Activated CD4-positive, alpha-beta T cell treated with anti-CD3 and anti-CD28 coated beads for 36 hours (primary cell): ENCODE data around the gene RAB14. TPM values are rescaled to one million over a fixed set of nuclear protein-coding genes. Genes with fewer than 3 reads are reported as not detected.
"Not testable (repeated sequence)": the region's sequence is repeated elsewhere in the genome, so short reads cannot be mapped to it uniquely, and the experiment has no call there.

Experiments
- ATAC-seq: fragments of 200-7000 bp; cut with Tn5 transposase; one replicate; pipeline ENCODE4 v1.10.0; 2021; ENCODE audit warnings: mild to moderate bottlenecking, moderate library complexity
- CTCF ChIA-PET: fragments of 350-600 bp; sonication (Branson Sonifier 250); formaldehyde crosslinking; loops from one replicate; lab custom pipeline; 2021; ENCODE audit warnings: antibody characterized with exemption; lab: Charles Lee
- POLR2A ChIA-PET: fragments of 350-600 bp; sonication (Branson Sonifier 250); formaldehyde crosslinking; loops from one replicate; lab custom pipeline; 2021; ENCODE audit warnings: antibody characterized with exemption, inconsistent platforms; lab: Charles Lee
- DNase-seq: peaks from one replicate; pipeline ENCODE4 v3.0.0-alpha.2; 2020
- H3K27ac Mint-ChIP-seq: one replicate; pipeline ENCODE4 v1.8.0; 2021; ENCODE audit warnings: mixed read lengths
- H3K27me3 Mint-ChIP-seq: one replicate; pipeline ENCODE4 v1.8.0; 2021; ENCODE audit warnings: mixed read lengths
- H3K36me3 Mint-ChIP-seq: one replicate; pipeline ENCODE4 v1.8.0; 2021; ENCODE audit warnings: low read depth, mixed read lengths
- H3K4me1 Mint-ChIP-seq: one replicate; pipeline ENCODE4 v1.8.0; 2021; ENCODE audit warnings: mixed read lengths
- H3K4me3 Mint-ChIP-seq: one replicate; pipeline ENCODE4 v1.8.0; 2021; ENCODE audit warnings: mild to moderate bottlenecking, moderate library complexity, mixed read lengths
- H3K9me3 Mint-ChIP-seq: one replicate; pipeline ENCODE4 v1.8.0; 2021; ENCODE audit warnings: low read depth, mixed read lengths
- intact Hi-C, 2 experiments: fragments of 100-400 bp; cut with DNase I in 1 of 2; cut with micrococcal nuclease in 1 of 2; formaldehyde crosslinking; loops; one replicate each; pipeline versions ENCODE4 v1.14.2 to v1.15.1; 2022 to 2024; cut with DNase I, micrococcal nuclease
- total RNA-seq, 2 experiments: library from RNA; stranded (reverse); gene quantifications; one replicate each; pipeline ENCODE4 v1.2.3, GENCODE V29; 2021

RAB14 gene
- total RNA-seq, 2 experiments from 2014 or later, result 52.3 to 54.7 TPM

DNA sequence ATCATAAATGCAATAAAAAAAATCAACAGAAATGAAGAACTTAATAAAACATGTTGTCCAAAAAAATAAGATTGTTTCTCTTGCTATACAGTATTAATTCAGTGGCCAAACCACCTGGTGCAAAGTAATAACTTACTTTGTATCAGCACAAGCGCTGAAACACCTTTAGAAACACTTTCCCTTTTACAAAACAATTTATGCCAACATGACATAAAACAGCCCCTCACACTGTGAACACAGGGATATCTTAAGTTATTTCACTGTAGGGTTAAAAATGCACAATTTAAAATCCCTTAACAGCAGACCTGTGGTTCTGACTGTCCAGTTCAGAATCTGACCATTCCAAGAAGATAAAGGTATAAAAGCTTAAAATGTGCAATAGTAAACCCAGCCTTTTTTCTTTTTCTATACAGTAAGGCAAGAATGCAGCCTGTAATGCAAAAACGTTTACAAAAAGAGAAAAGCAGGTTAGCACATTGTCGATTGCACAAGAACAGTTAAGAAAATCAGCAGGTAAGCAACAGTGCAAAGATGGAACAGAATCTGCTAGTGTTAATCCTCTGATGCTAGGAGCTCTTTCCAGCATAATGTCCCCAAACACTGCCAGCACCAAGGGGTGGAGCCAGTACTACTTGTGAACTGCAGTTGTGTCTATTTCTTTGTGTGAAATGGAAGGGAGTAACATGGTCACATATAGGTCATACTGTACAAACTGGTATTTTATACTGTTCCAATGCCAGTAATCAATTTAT is 21.6 kb downstream of the RAB14 start:
- CTCF ChIA-PET, result interaction anchor here (1.3 to 1.9 kb wide), 2 partner anchors 12 to 14 kb away, joined by 3 to 6 read pairs; no protein-coding TSS in a partner anchor
- POLR2A ChIA-PET, result no interaction called here
- Mint-ChIP-seq H3K4me1 (peaks cover 22% of the 10 kb centered on the region), H3K4me3 (no peak overlapping the region), H3K27me3 (no peaks in the 10 kb centered on the region), H3K27ac (peak overlapping the region; percentile 53), H3K36me3 (peaks cover 46% of the 10 kb centered on the region), H3K9me3 (no peaks in the 10 kb centered on the region)
- no peak for DNase-seq
- intact Hi-C loops, result no loop called here
- no peak for ATAC-seq

DNA sequence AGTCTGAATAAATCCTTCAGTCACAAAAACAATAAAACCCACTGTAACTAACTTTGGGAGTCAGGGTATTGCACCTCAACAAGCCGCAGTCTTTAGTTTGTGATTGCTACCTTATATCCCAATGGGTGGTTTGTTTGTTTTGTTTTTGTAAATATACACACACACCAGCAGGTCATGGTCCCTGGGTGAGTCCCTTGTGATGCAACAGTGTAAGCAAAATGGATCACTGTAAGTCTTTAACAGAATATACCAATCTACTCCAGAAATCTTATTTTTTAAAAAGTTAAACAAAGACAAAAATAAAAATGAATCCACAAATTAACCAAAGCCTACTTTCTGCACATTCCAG is 22.3 kb downstream of the RAB14 start:
- ATAC-seq, CTCF ChIA-PET, POLR2A ChIA-PET, DNase-seq, H3K4me3 Mint-ChIP-seq, H3K9me3 Mint-ChIP-seq, H3K27me3 Mint-ChIP-seq, intact Hi-C loops: not testable (repeated sequence)
- Mint-ChIP-seq H3K36me3 (peaks cover 44% of the 10 kb centered on the region), H3K4me1 (peaks cover 16% of the 10 kb centered on the region), H3K27ac (peak overlapping the region; percentile 22)

DNA sequence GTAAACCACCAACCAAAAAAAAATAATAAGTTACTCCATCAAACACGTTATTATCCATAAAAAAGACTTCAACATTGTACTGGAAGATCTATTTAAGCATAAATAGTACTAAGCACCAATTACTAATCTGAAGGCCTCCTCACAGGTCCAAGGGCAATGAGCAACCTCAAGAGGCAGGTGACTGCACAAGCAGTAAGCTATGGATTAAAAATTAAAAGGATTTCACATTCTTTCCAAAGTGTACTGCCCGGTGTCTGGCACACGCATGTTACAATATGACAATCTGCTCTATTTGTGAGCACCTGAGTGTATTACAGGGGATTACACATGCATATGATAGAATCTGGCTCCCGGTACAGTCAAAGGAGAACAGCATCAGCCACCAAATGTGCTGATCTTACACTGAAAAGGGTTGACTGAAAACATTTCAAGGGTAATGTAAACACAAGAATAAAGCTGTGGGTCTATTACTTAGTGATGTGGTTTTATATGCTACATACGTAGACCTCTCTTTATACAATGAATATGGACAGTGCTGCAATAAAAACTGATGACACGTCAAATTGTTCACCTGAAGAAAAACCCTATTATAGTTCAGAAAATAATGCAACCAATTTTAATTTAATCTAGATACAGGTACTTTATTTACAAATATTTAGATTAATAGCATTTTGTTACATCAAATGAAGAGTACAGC is 22.8 kb downstream of the RAB14 start:
- H3K9me3 Mint-ChIP-seq, result no peaks in the 10 kb centered on the region
- POLR2A ChIA-PET, result no interaction called here
- ATAC-seq, result peak; percentile 35
- no peaks in the 10 kb centered on the region for H3K27me3 Mint-ChIP-seq
- peaks cover 12% of the 10 kb centered on the region for H3K4me1 Mint-ChIP-seq
- peak overlapping the region; percentile 64 for H3K27ac Mint-ChIP-seq
- no peak overlapping the region for H3K4me3 Mint-ChIP-seq
- peaks cover 47% of the 10 kb centered on the region for H3K36me3 Mint-ChIP-seq
- intact Hi-C loops, result no loop called here
- CTCF ChIA-PET, result interaction anchor here (1.2 to 1.9 kb wide), 2 partner anchors 10 to 423 kb away, joined by 4 to 6 read pairs; no protein-coding TSS in a partner anchor
- DNase-seq, result no peak

DNA sequence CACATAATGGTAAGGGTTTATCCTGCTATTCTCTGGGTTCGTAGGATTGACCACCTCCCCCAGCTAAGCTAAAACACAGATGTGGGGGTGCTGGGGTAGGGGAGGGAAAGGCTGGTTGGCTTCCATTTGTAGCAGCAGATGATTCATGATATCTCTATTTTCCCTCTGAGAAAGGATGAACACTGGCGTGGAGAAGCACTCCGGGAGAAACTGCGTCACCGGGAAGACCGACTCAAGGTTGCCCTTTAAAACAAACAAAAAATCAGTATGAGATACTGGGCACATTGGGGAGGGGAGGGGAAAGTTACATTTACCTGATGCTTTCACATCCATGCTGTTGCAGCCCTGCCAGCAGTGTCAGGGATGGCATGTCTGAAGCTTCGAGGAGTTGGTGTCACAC is 28.2 kb downstream of the RAB14 start:
- H3K36me3 Mint-ChIP-seq, result peaks cover 69% of the 10 kb centered on the region
- no peaks in the 10 kb centered on the region for H3K27me3 Mint-ChIP-seq
- H3K4me1 Mint-ChIP-seq, result peaks cover 9% of the 10 kb centered on the region
- ATAC-seq (no peak), DNase-seq (no peak)
- peak overlapping the region; percentile 32 for H3K27ac Mint-ChIP-seq
- intact Hi-C loops, result no loop called here
- no peaks in the 10 kb centered on the region for H3K9me3 Mint-ChIP-seq
- POLR2A ChIA-PET, result no interaction called here
- H3K4me3 Mint-ChIP-seq, result no peak overlapping the region
- CTCF ChIA-PET, result interaction anchor here (0.7 to 1.5 kb wide), 2 partner anchors 12 to 227 kb away, joined by 3 read pairs; no protein-coding TSS in a partner anchor

DNA sequence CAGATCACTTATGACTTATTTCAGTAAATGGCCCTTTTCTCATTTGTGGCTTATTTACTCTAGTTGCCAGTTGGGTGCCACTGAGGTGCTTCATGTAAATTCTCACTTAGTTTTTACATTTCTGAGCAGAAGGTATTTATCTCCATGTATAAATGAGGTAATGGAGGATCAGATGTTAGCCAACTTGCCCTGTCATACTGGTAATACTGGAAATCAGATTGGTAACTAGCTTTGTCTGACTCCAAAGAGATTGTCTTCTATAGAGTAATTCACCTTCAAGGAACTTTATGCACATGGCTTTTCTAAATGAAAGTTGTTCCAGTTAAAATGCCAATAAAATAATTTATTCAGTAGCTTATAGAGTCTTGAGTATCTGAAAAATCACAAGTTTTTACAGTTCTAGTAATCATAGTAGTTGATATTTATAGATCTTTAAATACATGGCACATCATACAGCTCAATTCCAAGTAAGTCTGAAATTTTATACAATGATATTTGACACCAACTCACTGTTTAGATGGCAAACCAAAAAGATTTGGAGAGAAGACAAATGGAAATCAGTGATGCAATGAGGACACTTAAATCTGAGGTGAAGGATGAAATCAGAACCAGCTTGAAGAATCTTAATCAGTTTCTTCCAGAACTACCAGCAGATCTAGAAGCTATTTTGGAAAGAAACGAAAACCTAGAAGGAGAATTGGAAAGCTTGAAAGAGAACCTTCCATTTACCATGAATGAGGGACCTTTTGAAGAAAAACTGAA is 28.8 kb downstream of the RAB14 start:
- H3K4me3 Mint-ChIP-seq, result no peak overlapping the region
- DNase-seq (no peak), ATAC-seq (no peak)
- POLR2A ChIA-PET, result no interaction called here
- peaks cover 14% of the 10 kb centered on the region for H3K4me1 Mint-ChIP-seq
- H3K27ac Mint-ChIP-seq, result peak overlapping the region; percentile 32
- intact Hi-C loops, result no loop called here
- H3K27me3 Mint-ChIP-seq, result no peaks in the 10 kb centered on the region
- H3K36me3 Mint-ChIP-seq, result peaks cover 70% of the 10 kb centered on the region
- CTCF ChIA-PET, result interaction anchor here (0.7 to 1.5 kb wide), 4 partner anchors 11 to 228 kb away, joined by 3 to 5 read pairs (median 3); no protein-coding TSS in a partner anchor
- no peaks in the 10 kb centered on the region for H3K9me3 Mint-ChIP-seq

DNA sequence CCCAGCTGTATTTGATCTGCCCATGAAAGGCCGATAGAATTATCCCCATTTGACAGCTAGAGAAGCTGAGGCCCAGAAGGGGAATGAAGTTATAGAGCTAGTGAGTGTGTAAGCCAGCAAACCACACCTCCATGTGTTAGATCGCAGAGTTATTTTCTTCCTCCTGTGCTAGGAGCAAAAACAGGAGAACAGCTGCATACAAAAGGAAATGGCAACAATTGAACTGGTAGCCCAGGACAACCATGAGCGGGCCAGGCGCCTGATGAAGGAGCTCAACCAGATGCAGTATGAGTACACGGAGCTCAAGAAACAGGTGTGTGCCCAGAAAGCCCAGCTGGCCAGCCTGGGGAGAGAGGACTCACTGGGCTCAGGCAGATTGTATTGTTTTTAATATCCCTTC is 30.4 kb downstream of the RAB14 start:
- Mint-ChIP-seq H3K4me1 (peaks cover 19% of the 10 kb centered on the region), H3K27me3 (no peaks in the 10 kb centered on the region), H3K9me3 (no peaks in the 10 kb centered on the region), H3K36me3 (peaks cover 72% of the 10 kb centered on the region), H3K4me3 (no peak overlapping the region), H3K27ac (peak overlapping the region; percentile 6)
- CTCF ChIA-PET, result interaction anchor here (0.6 to 2.1 kb wide), 4 partner anchors 9 to 201 kb away, joined by 3 to 8 read pairs (median 4); no protein-coding TSS in a partner anchor
- intact Hi-C loops, result no loop called here
- ATAC-seq (no peak), DNase-seq (no peak)
- POLR2A ChIA-PET, result interaction anchor here (0.6 to 1.8 kb wide), 4 partner anchors 14 to 419 kb away, joined by 3 to 5 read pairs (median 4); no protein-coding TSS in a partner anchor

DNA sequence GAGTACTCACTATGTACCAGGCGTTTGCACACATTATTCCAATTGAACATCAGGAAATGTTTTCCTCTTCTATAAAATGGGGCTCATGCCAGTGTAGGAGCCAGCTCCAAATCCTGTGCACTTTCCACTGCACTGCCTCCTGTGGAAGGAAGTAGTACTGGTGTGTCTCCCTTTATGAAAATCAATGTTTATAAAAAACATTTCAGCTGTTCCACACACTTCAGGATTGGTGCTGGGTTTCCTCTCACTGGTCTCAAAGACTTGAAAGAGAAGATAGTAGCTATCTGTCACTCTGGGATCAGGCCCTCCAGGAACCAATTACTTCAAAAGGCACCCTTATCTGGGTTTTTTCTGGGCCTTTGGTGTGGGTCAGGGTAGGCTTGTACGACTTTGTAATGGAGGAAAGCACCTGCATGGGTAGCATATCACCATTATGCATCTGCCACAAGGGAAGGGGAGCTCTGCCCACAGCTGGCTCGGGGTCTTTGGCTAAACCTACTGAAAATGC is 32.5 kb downstream of the RAB14 start:
- peak; percentile 84 for ATAC-seq
- no peak overlapping the region for H3K4me3 Mint-ChIP-seq
- no peaks in the 10 kb centered on the region for H3K9me3 Mint-ChIP-seq
- H3K36me3 Mint-ChIP-seq, result peaks cover 65% of the 10 kb centered on the region
- no peaks in the 10 kb centered on the region for H3K27me3 Mint-ChIP-seq
- H3K4me1 Mint-ChIP-seq, result peaks cover 19% of the 10 kb centered on the region
- peak; percentile 39 for DNase-seq
- CTCF ChIA-PET, result interaction anchor here (0.6 to 2.9 kb wide), 24 partner anchors 9 to 290 kb away, joined by 3 to 11 read pairs (median 4); partner anchors contain the start of gene RAB14
- POLR2A ChIA-PET, result interaction anchor here (0.6 kb wide), 1 partner anchor 43 kb away, joined by 3 read pairs; no protein-coding TSS in a partner anchor
- peak overlapping the region; percentile 65 for H3K27ac Mint-ChIP-seq
- intact Hi-C loops, result no loop called here

DNA sequence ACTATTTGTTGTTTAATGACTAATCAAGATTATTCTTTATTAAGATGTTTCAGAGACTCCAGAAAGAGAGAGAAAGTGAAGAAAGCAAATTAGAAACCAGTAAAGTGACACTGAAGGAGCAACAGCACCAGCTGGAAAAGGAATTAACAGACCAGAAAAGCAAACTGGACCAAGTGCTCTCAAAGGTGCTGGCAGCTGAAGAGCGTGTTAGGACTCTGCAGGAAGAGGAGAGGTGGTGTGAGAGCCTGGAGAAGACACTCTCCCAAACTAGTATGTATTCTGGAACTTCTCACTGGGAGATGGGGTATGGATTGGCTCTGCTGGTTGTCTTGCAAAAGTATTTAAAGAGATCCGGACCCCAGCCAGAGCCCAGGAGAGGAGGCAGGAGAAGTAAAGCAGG is 33.6 kb downstream of the RAB14 start:
- peak overlapping the region; percentile 65 for H3K27ac Mint-ChIP-seq
- ATAC-seq, result no peak
- H3K9me3 Mint-ChIP-seq, result no peaks in the 10 kb centered on the region
- peaks cover 19% of the 10 kb centered on the region for H3K4me1 Mint-ChIP-seq
- ChIA-PET CTCF (interaction anchor here (0.7 to 2.9 kb wide), 3 partner anchors 47 to 88 kb away, joined by 3 to 8 read pairs (median 3); no protein-coding TSS in a partner anchor), POLR2A (no interaction called here)
- H3K27me3 Mint-ChIP-seq, result no peaks in the 10 kb centered on the region
- H3K36me3 Mint-ChIP-seq, result peaks cover 61% of the 10 kb centered on the region
- no peak for DNase-seq
- intact Hi-C loops, result no loop called here
- H3K4me3 Mint-ChIP-seq, result no peak overlapping the region

DNA sequence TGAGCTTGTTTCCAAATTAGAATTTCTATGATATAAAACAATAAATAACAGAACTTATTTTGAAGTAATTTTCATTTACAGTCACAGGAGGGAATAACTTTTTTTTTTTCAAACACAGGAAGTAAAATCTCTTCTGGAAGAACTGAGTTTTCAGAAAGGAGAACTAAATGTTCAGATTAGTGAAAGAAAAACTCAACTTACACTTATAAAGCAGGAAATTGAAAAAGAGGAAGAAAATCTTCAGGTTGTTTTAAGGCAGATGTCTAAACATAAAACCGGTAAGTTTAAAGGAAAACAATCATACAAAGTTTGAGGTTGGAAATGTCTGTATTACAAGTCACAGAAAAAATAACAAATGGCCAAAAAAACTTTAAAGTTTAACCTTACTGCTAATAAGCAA is 41.6 kb downstream of the RAB14 start:
- Mint-ChIP-seq H3K4me1 (peaks cover 19% of the 10 kb centered on the region), H3K27ac (peak overlapping the region; percentile 70), H3K9me3 (no peaks in the 10 kb centered on the region), H3K27me3 (no peaks in the 10 kb centered on the region), H3K4me3 (no peak overlapping the region), H3K36me3 (peaks cover 60% of the 10 kb centered on the region)
- intact Hi-C loops, result no loop called here
- ChIA-PET CTCF (interaction anchor here (0.7 to 1.8 kb wide), 6 partner anchors 10 to 540 kb away, joined by 3 to 8 read pairs (median 4); no protein-coding TSS in a partner anchor), POLR2A (no interaction called here)
- no peak for ATAC-seq
- no peak for DNase-seq

DNA sequence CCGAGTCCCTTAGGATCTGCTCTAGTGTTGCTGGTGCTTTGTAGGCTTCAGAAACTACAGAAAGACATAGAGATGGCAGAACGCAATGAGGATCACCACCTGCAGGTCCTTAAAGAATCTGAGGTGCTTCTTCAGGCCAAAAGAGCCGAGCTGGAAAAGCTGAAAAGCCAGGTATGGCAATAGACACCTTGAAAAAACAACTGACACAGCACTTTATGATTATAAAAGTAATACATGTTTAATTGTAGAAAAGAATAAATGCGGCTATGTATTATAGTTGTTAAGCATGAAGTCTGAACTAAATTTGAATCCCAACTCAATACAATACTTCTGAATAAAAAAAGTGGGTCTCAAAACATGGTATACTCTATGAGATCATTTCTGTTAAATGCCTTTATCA is 43.7 kb downstream of the RAB14 start:
- no peak overlapping the region for H3K4me3 Mint-ChIP-seq
- H3K27ac Mint-ChIP-seq, result no peak overlapping the region
- CTCF ChIA-PET, result interaction anchor here (0.6 to 1.0 kb wide), 2 partner anchors 21 to 56 kb away, joined by 3 to 4 read pairs; no protein-coding TSS in a partner anchor
- no peaks in the 10 kb centered on the region for H3K9me3 Mint-ChIP-seq
- DNase-seq (no peak), ATAC-seq (no peak)
- peaks cover 23% of the 10 kb centered on the region for H3K4me1 Mint-ChIP-seq
- no peaks in the 10 kb centered on the region for H3K27me3 Mint-ChIP-seq
- peaks cover 66% of the 10 kb centered on the region for H3K36me3 Mint-ChIP-seq
- intact Hi-C loops, result loop anchor here in 1 of 2 experiments (5.0 kb wide), 1 partner anchor 34 kb away; no protein-coding TSS in a partner anchor
- POLR2A ChIA-PET, result no interaction called here
